GM19035 (cell line): ENCODE measurements around the gene DCXR.
A peak's percentile ranks its signal among the peaks of the same experiment; 100 is the strongest.

Experiments
- ATAC-seq: cut with Tn5 transposase; IDR thresholded peaks from one replicate; pipeline ENCODE4 v1.9.1; 2021; ENCODE audit not compliant: unreplicated experiment

DCXR gene

DNA sequence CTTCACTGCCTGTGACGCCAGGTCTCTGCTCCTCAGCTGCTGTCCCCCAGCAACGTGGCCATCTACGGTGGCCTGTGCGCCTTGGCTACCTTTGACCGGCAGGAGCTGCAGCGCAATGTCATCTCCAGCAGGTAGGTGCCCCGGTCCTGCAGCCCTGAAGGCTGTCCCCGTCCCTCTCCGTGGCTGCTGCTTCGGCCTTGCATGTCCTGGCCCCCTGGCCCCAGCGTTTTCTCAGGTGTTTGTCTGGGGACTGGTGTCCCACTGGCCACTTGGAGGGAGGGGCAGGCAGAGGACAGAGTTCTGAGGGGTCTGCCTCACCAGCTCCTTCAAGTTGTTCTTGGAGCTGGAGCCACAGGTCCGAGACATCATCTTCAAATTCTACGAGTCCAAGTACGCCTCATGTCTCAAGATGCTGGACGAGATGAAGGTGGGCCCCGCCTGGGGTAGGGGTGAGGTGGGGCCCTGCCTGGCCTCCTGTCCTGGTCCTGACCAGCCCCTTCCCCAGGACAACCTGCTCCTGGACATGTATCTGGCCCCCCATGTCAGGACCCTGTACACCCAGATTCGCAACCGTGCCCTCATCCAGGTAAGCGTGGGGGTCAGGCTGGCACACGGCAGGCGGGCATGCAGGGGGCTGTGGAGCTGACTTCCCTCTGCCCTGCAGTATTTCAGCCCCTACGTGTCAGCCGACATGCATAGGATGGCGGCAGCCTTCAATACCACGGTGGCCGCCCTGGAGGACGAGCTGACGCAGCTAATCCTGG is 18.6 kb upstream of the DCXR start:
- no peak for ATAC-seq

DNA sequence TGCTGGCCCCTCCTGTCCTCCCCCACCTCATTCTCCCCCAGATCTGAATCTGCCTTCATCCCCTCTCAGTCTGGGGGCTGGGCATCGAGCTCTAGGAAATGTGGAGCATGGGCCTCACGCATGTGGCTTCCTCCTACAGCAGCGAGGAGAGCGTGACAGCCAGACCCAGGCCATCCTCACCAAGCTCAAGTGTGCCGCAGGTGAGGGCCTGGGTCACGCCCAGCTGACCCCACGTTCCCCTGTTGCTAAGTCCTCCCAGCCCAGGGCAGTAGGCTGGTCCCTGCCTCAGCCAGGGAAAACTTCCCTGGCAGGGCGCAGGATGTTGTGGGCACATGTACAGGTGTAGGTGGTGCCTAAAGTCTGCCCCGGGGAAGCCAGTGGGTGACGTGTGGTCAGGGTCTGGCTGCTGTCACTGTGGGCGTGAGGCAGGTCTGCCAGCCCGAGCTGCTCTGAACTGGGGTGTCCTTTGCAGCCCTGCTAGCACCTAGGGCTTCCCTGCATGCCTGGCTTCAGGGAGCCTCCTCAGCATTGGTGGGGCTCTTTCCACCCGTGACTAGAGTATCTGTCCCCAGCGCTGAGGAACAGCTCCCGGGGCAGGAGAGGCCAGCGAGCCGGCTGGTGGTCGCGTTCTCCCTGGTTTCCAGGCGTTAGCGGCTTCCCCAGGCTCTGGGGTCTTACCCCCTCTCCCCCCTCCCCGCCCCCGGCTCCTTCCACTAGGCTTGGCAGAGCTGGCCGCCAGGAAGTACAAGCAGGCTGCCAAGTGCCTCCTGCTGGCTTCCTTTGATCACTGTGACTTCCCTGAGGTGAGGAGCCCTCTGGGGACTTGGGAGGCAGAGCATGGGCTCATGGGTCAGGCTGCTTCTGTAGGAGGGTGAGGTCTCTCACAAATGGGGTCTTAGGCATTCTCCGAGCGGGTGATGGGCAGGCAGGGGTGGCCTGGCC is 17.8 kb upstream of the DCXR start:
- no peak for ATAC-seq

DNA sequence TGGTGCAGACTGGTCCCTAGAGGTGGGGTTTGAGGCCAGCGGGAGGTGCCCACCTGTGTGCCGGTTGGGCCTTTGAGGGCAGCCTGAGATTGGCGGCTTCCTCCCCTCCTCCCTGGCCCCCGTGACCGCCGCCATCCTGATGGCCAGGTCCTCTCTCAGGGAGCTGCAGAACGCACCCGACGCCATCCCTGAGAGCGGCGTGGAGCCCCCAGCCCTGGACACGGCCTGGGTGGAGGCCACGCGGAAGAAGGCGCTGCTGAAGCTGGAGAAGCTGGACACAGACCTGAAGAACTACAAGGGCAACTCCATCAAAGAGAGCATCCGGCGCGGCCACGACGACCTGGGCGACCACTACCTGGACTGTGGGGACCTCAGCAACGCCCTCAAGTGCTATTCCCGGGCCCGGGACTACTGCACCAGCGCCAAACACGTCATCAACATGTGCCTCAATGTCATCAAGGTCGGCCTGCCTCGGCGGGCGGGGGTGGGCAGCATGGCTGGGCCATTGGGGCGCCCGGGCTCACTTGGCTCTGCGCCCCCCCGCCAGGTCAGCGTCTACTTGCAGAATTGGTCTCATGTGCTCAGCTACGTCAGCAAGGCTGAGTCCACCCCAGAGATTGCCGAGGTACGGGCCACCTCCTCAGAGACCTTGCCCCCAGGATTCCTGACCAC is 17.0 kb upstream of the DCXR start:
- no peak for ATAC-seq

DNA sequence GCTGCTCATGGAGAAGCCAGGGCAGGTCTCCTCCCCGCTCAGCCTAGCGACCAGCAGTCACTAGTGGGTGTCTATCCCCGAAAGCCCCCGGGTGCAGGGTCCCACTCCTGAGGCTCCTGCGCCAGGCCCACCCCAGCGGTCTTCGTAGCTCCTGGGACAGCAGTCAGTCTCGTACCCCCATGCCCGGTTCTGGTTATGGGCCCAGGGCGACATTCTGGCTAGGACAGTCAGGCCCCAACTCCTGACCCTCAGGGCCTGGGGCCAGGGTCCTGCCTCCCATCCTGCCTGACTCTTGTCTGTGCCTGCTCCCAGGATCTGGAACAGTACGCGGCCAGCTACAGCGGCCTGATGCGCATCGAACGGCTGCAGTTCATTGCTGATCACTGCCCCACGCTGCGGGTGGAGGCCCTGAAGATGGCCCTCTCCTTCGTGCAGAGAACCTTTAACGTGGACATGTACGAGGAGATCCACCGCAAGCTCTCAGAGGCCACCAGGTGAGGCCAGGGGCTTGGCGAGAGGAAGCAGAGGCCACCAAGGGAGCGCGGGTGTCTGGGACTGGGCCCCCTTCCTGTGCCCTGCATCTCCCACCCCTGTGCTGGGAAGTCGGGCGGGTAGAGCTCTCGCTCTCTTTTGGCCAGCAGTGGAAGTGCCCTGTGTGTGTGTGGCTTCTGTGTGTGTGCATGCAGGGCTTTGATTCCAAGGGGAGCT is 16.2 kb upstream of the DCXR start:
- no peak for ATAC-seq

DNA sequence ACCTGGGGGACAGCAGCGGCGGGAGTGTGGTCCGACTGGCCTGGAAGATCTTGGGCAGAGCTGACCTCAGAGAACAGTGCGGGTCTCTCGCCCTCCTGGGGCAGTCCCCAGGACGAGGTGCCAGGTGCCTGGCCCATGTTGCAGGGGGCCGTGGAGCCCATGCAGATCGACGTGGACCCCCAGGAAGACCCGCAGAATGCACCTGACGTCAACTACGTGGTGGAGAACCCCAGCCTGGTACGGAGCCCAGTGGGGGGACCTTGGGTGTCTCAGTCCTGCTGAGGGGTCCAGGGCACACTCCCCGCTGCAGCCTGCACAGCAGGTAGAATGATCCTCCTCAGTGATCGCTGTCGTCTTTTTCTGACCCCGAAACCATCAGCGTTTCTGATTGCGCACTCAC is 15.6 kb upstream of the DCXR start:
- no peak for ATAC-seq

DNA sequence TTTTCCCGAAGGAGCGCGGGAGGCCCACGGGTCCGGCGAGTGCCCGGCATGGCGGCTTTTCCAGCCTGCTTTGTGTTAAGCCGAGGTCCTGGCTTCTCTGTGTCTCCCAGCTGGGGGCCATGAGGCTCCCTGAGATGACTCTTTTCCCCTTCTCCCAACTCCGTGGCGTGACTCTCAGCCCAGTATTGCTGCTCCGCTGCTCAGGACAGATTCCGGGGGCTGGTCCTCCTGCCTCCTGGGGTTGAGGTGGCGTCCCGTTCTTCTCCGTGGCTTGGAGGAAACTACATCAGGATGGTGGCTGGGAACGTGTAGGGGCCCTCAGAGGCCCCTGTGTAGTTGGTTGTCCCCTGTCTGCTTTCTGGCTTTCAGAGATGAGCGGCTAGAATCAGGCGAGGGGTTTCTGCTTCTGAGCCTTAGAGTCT is 15.2 kb upstream of the DCXR start:
- ATAC-seq: no peak

DNA sequence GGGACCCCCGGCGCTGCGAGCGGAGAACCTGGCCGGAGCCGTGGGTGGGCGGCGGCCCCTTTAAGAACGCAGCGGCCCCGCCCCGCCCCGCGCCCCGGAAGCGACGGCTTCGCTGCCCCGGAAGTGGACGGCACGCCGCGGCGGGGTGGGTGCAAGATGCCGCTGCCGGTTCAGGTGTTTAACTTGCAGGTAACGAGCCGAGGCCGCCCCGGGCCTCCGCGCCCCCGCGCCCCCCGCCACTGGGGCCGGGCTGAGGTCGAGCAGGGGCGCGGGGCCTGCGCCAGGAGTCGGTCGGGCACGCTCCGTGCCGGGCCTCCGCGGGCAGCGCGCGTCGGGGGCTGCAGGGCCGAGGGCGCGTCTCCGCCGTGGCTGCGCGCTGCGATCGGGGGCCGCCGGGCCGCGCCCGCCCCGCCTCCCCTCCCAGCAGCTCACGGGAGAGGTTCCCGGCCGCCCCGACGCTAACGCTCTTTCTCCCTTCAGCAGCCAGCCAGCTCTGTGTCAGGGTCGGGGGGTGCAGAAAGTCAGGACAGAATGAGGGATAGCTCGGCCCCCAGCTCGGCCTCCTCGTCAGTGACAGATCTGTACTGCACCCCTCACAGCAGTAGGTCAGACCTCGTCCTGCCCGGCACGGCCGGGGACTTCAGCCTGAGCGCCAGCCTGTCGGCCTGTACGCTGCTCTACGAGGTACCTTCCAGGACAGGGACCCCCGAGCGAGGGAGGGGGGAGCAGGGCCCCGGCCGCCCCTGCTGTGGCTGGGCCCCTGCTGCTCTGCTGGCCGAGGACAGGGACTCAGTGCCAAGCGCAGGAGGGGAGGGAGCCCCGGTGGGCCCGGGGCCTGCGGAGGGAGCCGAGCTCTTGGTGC is 14.5 kb upstream of the DCXR start, which contains the start of the genes GPS1 and RFNG:
Gene GPS1, plus strand, starts transcription at position 123 of the 862 bp plus-strand sequence. Its CDS starts 34 bp downstream, at position 157.
Gene RFNG, minus strand, starts transcription at position 36 of the 862 bp plus-strand sequence. CDS start 45 bp downstream, outside the sequence.
- peak; percentile 68 for ATAC-seq

DNA sequence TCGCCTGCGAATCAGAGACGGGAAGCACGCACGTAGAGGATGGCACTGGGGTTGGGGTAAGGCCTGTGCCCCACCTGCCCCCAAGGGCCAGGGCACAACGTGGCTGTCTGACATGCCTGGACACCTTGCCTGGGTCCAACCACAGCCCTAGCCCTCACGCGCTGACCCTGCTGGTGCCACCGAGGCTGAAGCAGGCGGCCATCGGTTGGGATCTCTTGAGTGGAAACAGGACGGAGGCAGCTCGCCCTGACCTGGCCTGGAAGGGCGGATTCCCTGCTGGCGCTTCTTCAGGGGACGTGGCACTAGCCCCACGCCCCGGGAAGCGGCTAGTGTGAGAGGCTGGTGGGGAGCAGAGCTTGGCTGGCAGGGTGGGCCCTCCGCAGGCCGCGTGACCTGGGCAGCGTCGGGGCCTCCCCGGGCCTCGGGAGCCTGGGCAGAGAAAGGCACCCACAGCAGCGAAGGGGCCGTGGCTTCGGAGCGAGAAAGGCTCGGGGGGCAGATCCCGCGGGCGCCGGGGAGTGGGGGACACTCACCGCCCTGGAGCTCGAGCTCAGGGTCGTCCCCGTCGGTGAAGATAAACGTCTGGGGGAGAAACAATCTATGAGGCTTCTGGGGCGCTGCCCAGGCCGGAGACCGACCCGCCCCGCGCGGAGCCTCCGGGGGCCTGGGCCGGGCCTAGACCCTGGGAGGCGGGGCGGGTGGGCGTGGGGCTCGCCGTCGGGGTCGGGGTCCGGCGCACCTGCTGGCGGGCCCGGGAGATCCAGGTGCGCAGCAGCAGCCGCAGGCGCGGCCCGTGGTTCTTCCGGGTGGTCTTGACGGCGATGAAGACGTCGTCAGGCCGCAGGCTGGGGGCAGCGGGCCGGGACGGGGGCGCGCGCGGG is 13.5 kb upstream of the DCXR start:
- ATAC-seq: no peak

DNA sequence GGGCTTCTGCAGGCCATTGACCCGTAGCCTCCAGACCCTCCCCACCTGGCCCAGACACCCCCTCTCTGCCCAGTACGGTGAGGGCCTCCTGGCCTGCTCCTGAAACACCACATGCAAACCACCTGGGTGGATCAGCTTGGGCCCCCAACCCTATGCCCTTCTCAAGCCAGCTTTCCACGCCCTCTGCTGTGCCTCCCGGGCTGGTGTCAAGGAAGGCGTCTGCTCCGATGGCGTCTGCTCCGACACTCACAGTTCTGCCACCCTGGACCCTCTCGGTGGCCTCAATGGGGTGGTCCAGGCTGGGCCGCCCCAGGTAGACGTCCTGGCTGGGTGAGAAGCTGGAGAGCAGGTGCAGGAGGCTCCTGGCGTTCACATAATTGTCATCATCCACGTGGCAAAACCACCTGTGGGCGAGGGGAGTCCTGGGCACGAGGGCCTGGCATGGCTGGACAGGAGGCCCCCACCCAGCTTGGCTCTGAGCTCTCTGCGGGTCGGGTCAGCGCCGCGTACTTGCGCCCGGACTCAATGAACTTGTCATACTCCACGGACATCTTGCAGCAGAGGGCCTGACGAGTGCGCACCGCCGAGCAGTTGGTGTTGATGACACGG is 12.8 kb upstream of the DCXR start:
- ATAC-seq: no peak

DNA sequence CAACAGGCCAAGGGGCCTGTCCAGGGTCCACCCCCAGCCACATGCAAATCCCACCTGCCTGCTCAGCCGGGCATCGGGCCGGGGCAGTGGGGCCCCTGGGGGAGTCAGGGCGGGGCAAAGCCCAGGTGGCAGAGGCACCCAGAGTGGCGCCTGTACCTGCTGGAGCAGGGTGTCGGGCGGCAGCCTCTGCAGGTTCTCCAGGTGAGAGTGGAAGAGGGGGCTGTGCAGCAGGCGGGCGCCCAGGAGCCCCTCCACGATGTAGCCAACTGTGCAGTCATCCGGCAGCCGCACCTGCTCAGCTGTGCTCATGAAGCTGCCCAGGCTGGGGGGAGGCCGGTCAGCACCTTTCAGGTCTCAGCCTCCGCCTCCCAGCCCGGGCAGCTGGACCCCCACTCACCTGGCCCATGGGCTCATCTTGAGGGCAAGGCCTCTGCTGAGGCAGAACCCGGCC is 12.0 kb upstream of the DCXR start:
- no peak for ATAC-seq

DNA sequence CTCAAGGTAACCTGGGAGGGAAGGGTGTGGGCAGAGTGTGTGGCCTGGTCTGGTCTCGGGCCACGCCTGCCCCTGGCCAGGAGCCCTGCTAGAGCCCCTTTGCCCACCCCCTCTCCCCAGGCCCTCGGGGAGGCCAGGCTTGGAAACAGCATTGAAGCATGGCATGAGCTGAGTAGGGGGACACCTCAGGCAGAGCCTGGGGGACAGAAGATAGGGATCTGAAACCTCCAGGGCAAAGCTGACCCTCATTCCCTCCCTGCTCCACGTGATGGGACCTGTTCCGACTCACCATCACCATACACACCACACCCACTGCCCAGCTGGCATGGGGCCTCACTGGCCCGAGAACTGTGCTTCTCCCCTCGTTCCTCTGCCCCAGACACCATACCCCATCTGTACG is 11.6 kb upstream of the DCXR start:
- ATAC-seq: no peak

DNA sequence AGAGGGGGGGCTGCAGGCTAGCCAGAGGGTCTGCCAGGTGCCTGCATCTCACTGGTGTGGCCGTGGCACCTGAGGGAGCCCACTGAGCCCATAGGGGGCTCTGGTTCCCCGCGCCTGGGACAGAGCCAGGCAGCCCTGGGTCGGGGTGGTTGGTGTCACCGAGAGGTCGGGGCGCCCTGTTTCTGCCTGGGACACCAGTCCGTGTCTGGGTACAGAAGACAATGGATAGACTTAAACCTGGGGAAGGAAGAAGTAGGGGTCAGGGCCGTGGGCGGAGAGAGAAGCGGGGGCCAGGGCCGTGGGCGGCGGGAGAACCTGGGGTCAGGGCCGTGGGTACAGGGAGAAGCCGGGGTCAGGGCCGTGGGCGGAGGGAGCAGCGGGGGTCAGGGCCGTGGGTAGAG is 11.1 kb upstream of the DCXR start:
- ATAC-seq: no peak

DNA sequence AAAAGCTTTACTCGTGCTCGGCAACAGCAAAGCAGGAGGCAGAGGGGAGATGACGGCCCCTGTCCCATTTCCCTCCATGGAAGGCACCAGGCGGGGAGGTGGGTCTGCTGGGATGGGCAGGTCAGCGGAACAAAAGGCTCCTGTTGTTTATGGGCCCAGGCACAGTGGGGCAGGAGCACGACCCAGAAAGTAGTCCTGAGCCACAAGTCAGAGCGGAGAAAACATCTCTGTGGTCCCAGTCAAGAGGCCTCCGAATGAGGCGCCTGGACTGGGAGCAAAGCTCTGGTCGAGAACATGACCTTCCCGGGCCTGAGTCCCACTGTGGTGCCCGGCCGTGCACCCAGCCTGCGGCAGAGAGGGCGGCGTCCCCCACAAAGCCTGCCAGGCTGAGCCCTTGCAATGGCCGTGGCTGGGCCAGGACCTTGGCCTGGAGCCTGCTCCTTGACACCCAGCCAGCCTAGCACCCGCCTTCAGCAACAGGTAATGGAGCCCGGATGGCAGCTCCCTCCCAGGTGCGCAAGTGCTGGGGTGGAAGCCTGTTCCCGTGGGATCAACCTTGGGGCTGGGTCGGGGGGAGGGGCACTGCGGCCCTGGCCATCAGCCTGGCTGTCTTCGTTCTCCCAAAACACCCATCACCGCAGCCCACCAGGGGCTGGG is 10.5 kb upstream of the DCXR start:
- ATAC-seq: no peak

DNA sequence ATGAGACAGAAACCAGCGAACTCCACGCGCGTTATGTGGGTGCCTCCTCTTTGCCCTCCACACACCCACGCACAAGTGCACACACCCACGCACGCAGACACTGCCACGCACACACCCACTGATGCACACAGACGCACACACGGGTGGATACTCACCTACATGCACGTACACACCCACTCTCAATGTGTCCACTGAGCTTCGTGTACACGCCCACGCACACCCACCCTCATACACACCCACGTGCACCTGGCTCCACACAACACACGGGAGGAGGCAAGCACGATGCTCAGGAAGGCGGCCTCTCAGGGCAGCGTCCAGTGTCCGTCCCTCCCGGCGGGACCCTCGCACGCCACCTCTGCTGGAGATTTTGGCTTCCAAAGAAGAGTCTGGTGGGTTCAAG is 9.9 kb upstream of the DCXR start:
- no peak for ATAC-seq

DNA sequence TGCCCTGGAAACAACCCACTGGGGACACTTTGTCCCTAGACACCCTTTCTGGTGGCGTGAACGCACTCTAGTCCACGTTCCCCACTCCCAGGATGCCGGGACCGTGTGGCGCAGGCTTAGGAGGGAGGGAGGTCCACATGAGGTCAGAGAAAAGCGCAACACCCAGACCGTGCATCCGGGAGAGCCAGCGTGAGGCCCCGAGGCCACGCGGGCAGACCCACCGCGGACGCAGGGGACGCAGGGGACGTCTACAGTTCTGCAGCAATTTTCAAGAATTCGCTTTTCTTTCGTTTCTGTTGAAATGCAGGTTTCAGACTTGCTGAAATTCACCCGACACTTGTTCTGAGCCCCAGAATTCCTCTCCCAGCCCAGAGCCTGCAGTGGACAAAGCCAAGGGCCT is 9.4 kb upstream of the DCXR start:
- ATAC-seq: no peak

DNA sequence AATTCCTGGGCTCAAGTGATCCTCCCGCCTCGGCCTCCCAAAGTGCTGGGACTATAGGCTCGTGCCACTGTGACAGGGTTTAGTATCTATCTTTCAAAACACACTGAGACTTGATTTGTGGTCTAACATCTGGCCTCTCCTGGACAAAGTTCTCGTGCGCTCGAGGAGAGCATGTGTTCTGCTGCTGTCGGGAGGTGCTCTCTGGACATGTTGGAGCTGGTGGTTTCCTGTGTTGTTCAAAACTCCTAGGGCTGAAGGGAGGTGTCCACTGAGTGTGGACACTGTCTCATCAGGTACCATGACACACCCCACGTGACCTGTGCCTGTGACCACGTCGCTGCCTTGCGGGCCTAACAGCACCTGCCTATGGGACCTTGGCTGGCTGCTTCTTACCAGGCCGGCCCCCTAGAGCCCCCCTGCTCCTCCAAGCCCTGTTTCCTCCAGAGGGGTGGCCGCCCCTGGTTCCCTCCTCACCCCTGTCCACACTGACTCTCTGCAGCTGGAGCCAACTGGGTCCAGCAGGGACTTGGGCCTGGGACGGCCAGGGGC is 8.5 kb upstream of the DCXR start:
- ATAC-seq: no peak

DNA sequence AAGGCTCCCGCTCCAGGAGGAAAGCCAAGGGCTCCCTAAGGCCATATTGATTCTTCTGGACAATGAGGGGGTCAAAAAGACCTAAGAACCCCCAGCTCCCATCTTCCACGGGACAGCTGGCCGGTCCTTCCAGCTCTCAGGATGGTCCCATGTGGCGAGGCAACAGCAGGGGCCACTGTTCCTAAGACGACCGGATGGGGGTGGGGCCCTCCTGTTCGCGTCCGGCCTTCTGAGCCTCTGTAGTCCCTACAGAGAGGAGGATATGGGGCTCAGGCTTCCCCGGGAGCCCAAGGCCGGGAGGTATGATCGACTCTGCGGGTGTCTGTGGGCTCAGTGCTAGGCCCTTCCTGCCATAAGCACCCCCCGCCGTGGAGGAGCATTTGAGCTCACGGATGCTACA is 6.0 kb upstream of the DCXR start:
- no peak for ATAC-seq

DNA sequence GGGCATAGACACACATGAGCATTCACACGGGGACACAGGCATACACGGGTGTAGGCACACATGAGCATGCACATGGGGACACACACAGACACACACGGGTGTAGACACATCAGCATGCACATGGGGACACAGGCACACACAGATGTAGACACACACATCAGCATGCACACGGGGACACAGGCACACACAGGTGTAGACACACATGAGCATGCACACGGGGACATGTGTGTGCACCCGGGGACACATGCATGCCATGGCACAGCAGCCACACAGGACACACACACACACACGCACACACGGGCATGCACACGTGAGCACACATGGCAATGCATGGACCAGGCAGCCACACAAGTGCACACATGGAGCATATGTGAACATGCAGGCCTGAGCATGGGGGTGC is 5.2 kb upstream of the DCXR start:
- no peak for ATAC-seq
